Right atrium auricular region (tissue), 2 donors: ENCODE results near the gene RC3H2. TPM values are rescaled to one million over a fixed set of nuclear protein-coding genes. Genes with fewer than 3 reads are reported as not detected.
"Not testable (repeated sequence)": the region's sequence is repeated elsewhere in the genome, so short reads cannot be mapped to it uniquely, and the experiment has no call there.

Experiments used
- DNase-seq: peaks from one replicate; pipeline ENCODE4 v3.0.0-alpha.2; 2019; ENCODE audit warnings: low spot score
- H3K27ac ChIP-seq, 2 donors: fragments of 200-600 bp; sonication (generic); 1 replicate in 1 of 2; 2 replicates in 1 of 2; pipeline ENCODE4 v1.5.1; 2016 to 2019
- H3K27me3 ChIP-seq, 2 donors: fragments of 200-600 bp; sonication (generic); one replicate each; pipeline versions ENCODE4 v1.5.1 to v1.6.0; 2017 to 2019
- H3K36me3 ChIP-seq: fragments of 200-600 bp; sonication (generic); one replicate; pipeline ENCODE4 v1.5.1; 2016
- H3K4me1 ChIP-seq, 2 donors: fragments of 200-600 bp; sonication (generic); one replicate each; pipeline versions ENCODE4 v1.5.1 to v1.6.0; 2017 to 2019
- H3K4me3 ChIP-seq, 2 donors: fragments of 200-600 bp; sonication (generic); 1 replicate in 1 of 2; 2 replicates in 1 of 2; pipeline ENCODE4 v1.5.1; 2017 to 2019; ENCODE audit warnings: mild to moderate bottlenecking in 1 of 2, moderate library complexity in 1 of 2
- H3K9me3 ChIP-seq, 2 donors: fragments of 200-600 bp; sonication (generic); one replicate each; pipeline ENCODE4 v1.5.1; 2019
- CTCF ChIP-seq, 2 donors: fragments of 200-600 bp; sonication (generic); IDR thresholded peaks; one replicate each; pipeline ENCODE4 v1.5.1; 2019; ENCODE audit warnings: antibody characterized with exemption in 2 of 2
- total RNA-seq, 2 donors: library from RNA; depleted of rRNA; stranded (reverse); fragments of >200 nt; gene quantifications; one replicate each; pipeline ENCODE4 v1.1.0, GENCODE V29; 2016

RC3H2 gene
- total RNA-seq, 2 donors from 2014 or later, result 37.6 to 40.2 TPM

- Histone ChIP-seq H3K36me3 (peaks cover 14% of the 10 kb centered on the region), H3K4me3 (no peak overlapping the region), H3K9me3 (no peaks in the 10 kb centered on the region), H3K27me3 (no peaks in the 10 kb centered on the region), H3K4me1 (peaks cover 0 to 28% of the 10 kb centered on the region in 2 donors), H3K27ac (no peak overlapping the region)
- DNase-seq, result no peak
- TF ChIP-seq CTCF (IDR thresholded peaks at IDR 0.05), result no peak
Observed at GRCh38 chr9:122897969-122898368, 7.2 kb downstream of the RC3H2 start.

DNA sequence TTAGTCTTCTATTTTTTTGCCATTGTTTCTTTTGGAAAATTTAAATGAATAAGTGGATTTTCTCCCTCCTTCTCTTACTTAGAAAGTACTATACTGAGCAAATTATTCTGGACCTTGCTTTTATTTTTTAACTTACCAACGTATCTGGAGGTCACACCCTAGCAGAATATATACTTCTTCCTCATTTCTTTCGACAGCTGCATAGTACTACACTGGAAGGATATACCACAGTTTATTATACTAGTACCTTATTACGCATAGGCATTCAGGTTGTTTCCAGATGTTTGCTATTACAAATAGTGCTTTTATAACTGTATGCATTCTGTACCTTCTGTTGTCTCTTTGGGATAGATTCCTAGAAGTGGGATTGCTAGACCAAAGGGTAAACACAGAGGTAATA lies 16.7 kb downstream of the RC3H2 start:
- Histone ChIP-seq H3K27me3 (no peaks in the 10 kb centered on the region), H3K4me1 (no peaks in the 10 kb centered on the region), H3K27ac (no peak overlapping the region), H3K4me3 (no peak overlapping the region), H3K36me3 (peaks cover 67% of the 10 kb centered on the region), H3K9me3 (no peaks in the 10 kb centered on the region)
- no peak for DNase-seq
- no peak for TF ChIP-seq CTCF (IDR thresholded peaks at IDR 0.05)

GRCh38 chr9:122883125-122883524 lies 22.0 kb downstream of the RC3H2 start:
- peaks cover 0 to 8% of the 10 kb centered on the region in 2 donors for H3K4me1 ChIP-seq
- no peak overlapping the region for H3K4me3 ChIP-seq
- H3K9me3 ChIP-seq, result no peaks in the 10 kb centered on the region
- no peak for TF ChIP-seq CTCF (IDR thresholded peaks at IDR 0.05)
- H3K27me3 ChIP-seq, result no peaks in the 10 kb centered on the region
- H3K27ac ChIP-seq, result no peak overlapping the region
- H3K36me3 ChIP-seq, result peaks cover 72% of the 10 kb centered on the region
- no peak for DNase-seq

GRCh38 chr9:122879443-122879842 lies 25.7 kb downstream of the RC3H2 start:
- Histone ChIP-seq H3K4me1 (peaks cover 0 to 8% of the 10 kb centered on the region in 2 donors), H3K9me3 (no peaks in the 10 kb centered on the region), H3K27ac (no peak overlapping the region), H3K36me3 (peaks cover 92% of the 10 kb centered on the region), H3K4me3 (no peak overlapping the region), H3K27me3 (no peaks in the 10 kb centered on the region)
- no peak for TF ChIP-seq CTCF (IDR thresholded peaks at IDR 0.05)
- DNase-seq, result no peak

GRCh38 chr9:122875523-122875922 lies 29.6 kb downstream of the RC3H2 start:
- H3K27me3 ChIP-seq, result no peaks in the 10 kb centered on the region
- no peaks in the 10 kb centered on the region for H3K4me1 ChIP-seq
- no peaks in the 10 kb centered on the region for H3K9me3 ChIP-seq
- H3K36me3 ChIP-seq, result peaks cover 96% of the 10 kb centered on the region
- no peak overlapping the region for H3K4me3 ChIP-seq
- TF ChIP-seq CTCF (IDR thresholded peaks at IDR 0.05), result no peak
- no peak for DNase-seq
- H3K27ac ChIP-seq, result no peak overlapping the region

GRCh38 chr9:122867276-122867675 lies 37.9 kb downstream of the RC3H2 start:
- peaks cover 37% of the 10 kb centered on the region for H3K36me3 ChIP-seq
- not testable (repeated sequence) for H3K27me3 ChIP-seq, H3K27ac ChIP-seq, H3K4me3 ChIP-seq, H3K9me3 ChIP-seq, H3K4me1 ChIP-seq, DNase-seq
